GM15510 (cell line): ENCODE measurements around the gene MBD3L3.
"Not testable (repeated sequence)": the region's sequence is repeated elsewhere in the genome, so short reads cannot be mapped to it uniquely, and the experiment has no call there.

ENCODE experiments used
- POLR2A ChIP-seq: IDR thresholded peaks from 3 replicates; pipeline ENCODE4 v1.6.1; 2011; ENCODE audit warnings: borderline replicate concordance; ENCODE audit not compliant: insufficient read length; ENCODE audit errors: extremely low read depth

Gene MBD3L3

DNA sequence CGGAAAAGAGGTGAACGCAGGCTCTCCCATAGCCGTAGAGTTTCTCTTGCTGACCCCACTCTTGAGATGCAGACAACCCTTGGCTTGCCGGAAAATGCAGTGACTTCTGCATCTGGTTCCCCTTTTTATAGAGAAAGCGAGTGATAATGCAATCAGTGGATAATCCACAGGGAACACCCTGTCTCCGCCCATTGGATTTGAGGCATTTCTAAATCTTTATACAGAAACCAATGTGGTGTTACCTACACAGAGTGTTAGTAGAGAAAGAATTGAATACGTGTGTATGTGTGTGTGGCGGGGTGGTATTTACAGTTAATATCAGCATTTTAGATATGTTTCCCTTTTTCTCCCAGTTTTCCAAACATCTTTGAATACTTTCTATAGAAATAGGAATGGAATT, at the start of gene MBD3L3:
TSS of gene MBD3L3 (minus strand) at position 101 of the 400 bp plus-strand sequence. CDS start at position 30, 71 bp downstream.
- TF ChIP-seq POLR2A: not testable (repeated sequence)

DNA sequence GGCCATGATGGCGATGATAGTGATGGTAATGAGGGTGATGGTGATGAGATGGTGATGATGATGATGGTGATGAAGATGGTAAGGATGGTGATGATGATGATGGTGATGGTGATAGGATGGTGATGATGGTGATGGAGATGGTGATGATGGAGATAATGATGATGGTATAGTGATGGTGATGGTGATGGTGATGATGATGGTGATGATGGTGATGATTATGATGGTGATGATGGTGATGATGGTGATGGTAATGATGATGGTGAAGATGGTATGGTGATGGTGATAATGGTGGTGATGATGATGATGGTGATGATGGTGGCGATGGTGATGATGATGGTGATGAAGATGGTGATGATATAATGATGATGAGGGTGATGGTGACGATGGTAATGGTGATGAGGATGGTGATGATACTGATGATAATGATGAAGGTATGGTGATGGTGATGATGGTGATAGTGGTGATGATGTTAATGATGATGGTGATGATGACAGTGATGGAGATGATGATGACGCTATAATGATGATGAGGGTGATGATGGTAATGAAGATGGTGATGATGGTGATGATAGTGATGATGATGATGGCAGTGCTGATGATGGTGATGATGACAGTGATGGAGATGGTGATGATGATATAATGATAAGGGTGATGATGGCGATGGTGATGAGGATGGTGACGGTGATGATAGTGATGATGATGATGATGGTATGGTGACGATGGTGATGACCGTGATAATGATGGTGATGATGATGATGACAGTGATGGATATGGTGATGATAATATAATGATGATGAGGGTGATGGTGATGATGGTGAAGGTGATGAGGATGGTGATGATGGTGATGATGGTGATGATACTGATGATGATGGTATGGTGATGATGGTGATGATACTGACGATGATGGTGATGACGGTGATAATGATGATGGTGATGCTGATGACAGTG, 48.5 kb upstream of the MBD3L3 start:
- TF ChIP-seq POLR2A: no peak

DNA sequence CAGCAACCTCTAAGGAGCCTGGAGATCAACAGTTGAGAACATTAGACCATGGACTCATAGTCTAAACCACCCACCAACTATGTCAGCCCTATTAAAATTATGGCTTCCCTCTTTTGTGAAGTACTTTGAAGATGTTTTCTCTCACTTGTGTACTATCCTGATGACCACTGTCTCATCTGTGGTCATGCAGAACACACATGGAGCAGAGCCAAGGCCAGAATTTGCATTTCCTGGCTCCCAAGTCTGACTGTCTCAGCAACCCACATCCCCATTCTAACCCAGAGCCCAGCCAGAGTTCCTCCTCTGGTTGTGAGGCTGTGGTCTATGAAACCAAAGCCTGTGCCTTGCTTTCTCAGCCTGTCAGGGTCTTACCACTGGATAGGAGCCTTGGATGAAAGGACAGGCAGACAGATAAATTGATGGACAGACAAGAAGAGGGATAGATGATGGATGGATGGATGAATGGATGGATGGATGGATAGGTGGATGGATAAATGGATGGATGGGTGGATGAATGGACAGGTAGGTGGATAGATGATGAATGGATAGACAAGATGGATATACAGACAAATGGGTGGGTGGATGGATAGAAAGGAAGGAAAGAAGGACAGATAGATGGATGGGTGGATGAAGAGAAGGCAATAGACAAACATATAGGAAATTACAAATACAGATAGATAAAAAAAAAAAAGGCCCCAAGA, 46.4 kb upstream of the MBD3L3 start:
- TF ChIP-seq POLR2A: no peak

DNA sequence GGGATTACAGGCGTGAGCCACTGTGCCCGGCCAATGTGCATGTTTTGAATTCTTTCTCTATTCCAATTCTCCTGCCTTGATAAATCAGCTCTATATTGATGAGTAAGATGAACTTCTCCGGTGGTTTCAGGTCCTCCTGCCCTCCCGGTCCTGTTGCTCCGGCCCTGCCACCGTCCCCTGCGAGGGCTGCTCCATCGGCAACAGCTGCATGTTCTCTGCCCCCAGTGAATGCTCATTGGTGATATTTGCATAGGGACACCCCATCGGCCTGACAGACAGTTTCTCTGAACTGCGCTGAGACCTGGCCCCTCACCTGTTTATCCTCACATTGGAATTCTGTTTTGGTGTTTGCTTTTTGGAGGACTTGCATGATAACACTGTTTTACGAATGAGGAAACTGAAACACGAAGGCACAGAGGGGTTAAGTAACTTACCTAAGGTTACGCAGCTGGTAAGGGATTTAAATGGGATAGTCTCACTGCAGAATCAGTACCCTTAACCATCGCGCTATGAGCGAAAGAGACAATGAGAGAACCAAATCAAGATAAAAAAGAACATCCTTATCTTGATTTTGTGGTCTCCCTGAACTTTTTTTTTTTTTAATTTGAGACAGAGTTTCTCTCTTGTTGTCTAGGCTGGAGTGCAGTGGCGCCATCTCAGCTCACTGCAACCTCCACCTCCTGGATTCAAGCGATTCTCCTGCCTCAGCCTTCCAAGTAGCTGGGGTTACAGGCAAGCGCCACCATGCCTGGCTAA, 43.2 kb upstream of the MBD3L3 start:
- no peak for TF ChIP-seq POLR2A

DNA sequence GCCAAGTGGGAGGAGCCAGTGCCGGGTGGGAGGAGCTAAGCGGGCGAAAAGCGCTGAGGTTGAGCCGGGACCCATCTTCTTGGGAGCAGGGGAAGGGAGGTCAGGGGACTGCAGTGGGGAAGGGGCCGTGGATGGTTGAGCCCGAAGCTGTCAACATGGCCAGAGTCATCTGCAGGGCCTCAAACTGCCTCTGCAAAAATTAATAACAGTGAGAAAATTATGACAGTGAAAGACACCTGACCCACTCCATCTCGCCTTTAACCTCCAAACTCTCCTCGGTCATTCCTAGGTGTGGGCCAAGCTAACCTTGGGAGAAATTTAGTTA, 41.1 kb upstream of the MBD3L3 start:
- no peak for TF ChIP-seq POLR2A

DNA sequence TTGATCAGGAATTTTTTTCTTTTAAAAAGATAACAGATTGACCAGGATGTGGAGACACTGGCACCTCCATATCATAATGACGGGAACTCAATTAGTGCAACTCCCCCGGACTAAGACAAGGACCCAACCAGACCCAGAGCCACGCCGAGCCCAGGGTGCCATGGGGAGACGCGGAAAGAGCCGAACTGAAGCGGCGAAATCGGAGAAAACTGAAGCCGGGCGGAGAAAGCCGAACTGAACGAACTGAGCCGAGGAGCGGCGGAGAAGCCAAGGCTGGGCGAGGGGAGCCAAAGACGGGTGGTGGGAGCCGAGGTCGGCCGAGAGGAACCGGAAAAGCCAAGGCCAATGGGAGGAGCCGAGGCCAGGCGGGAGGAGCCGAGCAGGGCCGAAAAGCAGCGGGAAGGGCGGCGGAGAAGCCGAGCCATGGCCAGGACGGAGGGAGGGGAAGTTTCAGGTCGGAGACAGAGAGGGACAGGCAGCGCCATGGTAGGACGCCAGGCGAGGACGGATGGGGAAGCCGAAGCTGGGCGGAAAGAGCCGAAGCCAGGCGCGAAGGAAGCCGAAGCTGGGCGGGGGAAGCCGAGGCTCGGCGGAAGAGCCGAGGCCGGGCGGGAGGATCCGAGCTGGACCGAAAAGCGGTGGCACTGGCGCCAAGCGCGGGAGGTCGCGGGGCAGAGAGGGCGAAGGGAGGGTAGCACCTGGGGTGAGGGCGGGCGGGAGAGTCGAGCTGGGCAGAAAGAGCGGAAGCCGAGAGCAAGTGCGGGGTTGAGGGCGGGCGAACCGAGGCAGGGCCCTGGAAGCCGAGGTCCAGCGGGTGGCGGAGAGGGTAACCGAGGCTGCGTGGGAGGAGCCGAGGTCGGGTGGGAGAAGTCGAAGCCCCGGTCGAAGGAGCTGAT, 40.5 kb upstream of the MBD3L3 start:
- peak; percentile 73 for TF ChIP-seq POLR2A

DNA sequence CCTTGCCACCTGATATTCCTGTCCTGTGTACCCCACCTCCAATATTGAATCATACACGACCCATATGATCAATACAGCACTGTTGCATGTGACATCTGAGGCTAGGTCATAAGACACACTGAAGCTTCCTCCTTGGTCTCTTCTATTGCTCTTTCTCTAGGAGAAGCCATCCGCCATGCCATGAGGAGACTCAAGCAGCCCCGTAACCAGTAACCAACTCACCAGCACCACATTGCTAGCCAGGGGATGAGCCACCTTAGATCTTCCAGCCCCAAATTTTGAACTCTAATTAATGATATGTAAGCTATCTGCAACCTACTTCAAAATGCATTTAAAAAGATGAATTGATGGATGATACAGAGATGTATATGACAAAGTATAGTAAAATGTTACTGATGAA, 39.6 kb upstream of the MBD3L3 start:
- TF ChIP-seq POLR2A: no peak

DNA sequence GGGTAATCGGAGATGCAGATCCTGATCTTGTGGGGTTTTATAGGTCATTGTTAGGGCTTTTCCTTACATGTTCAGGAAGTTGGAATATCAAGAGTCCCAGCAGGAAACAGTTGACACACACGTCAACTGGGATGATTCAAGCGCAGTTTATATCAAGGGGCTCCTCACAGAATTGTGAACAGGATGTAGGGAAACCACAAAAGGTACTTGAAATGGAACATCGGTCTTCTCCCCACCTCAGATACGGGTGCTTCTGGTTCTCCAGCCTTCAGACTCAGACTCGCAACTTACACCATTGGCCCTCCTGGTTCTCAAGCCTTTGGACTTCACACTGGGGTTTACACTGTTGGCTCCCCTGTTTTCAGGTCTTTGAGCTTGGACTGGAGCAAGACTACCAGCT, 30.5 kb upstream of the MBD3L3 start:
- no peak for TF ChIP-seq POLR2A

DNA sequence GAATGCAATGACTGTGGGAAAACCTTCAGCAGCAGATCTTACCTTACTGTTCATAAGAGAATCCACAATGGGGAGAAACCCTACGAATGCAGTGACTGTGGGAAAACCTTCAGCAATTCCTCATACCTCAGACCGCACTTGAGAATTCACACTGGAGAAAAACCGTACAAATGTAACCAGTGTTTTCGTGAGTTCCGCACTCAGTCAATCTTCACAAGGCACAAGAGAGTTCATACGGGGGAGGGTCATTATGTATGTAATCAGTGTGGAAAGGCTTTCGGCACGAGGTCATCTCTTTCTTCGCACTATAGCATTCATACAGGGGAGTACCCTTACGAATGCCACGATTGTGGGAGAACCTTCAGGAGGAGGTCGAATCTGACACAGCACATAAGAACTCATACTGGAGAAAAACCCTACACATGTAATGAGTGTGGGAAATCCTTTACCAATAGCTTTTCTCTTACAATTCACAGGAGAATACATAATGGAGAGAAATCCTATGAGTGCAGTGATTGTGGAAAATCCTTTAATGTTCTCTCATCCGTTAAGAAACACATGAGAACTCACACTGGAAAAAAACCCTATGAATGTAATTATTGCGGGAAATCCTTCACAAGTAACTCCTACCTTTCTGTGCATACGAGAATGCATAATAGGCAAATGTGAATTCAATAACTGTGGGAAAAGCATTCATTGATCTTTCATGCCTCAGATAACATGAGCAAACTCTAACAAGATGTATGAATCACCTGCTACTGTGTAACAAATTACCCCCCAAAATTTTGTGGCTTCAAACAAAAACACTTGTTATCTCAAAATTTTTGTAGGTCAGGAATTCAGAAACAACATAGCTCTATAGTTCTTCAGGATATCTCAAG, 24.8 kb upstream of the MBD3L3 start:
- TF ChIP-seq POLR2A: no peak

DNA sequence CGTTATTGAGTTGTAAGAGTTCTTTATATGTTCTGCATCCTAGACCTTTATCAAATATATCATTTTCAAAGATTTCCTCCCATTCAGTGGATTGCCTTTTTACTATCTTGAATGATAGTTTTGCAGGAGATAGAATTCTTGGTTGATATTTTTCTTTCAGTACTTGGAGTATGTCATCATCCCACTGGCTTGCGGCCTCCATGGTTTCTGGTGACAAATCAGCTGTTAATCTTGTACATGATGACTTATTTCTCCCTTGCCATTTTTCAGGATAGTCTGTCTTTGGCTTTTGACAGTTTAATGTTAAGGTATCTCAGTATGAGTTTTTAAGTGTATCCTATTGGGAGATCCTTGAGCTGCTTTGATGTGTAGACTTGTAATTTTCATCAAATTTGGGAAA, 19.5 kb upstream of the MBD3L3 start:
- no peak for TF ChIP-seq POLR2A

DNA sequence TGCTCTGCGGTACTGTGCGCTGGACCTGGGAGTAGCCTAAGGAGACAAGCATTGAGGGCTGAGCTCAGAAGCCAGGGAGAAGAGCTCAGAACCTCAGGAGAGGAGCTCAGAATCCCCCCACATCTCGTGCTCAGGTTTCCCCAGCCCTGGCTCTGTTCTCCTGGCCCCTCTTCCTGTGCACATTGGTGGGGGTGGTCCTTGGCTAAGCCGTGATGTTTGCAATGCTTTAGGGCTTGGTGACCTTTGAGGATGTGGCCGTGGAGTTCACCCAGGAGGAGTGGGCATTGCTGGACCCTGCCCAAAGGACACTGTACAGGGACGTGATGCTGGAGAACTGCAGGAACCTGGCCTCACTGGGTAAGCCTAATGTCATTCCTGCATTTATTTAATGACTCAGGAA, 17.7 kb upstream of the MBD3L3 start:
- TF ChIP-seq POLR2A: no peak

DNA sequence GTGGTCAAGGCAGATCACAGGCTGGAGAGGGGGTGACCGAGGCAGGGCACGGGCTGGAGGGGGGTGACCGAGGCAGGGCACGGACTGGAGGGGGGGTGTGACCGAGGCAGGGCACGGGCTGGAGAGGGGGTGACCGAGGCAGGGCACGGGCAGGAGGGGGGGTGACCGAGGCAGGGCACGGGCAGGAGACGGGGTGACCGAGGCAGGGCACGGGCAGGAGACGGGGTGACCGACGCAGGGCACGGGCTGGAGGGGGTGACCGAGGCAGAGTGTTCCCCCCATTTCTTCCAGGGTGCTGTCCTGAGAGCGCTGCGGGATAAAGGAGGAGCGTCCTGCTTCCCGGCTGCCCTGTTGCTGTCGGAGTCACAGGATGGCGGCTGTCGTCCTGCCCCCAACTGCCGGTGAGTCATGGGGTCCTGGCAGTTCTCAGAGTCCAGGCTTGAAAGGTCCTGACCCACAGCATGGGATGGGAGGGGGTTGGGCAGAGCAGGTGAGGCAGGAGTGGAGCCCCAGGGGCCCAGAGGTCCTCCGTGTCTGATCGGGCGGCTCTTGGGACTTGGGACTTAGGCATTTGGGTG, 16.3 kb upstream of the MBD3L3 start:
- no peak for TF ChIP-seq POLR2A

DNA sequence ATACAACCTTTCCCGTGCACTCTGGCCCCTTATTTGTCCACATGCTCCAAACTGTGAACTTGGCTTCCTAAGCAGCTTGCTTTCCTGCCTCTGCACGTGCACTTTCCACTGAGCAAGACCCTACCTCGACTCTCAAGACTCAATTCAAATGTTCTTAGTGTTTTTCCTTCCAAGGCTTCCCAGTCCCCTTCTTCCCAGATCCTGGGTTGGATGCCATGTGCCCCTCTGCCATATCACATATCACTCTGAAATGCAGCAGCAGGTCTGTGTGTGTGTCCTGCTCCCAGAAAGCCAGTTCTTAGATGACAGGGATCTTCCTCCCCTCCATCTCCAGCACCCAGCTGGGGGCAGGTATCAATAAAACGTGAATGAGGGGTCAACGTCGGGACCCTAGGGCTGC, 14.1 kb upstream of the MBD3L3 start:
- TF ChIP-seq POLR2A: no peak
